Activated naive CD4-positive, alpha-beta T cell treated with anti-CD3 and anti-CD28 coated beads, Interleukin-2, amount 50 U/mL, for 24 hours (primary cell): Measurements from ENCODE around the gene FERMT1.

Source experiments
- H3K27ac Mint-ChIP-seq: one replicate; pipeline ENCODE4 v1.8.0; 2021; ENCODE audit warnings: mild to moderate bottlenecking, mixed read lengths
- H3K27me3 Mint-ChIP-seq: one replicate; pipeline ENCODE4 v1.8.0; 2021; ENCODE audit warnings: mixed read lengths
- H3K36me3 Mint-ChIP-seq: one replicate; pipeline ENCODE4 v1.8.0; 2021; ENCODE audit warnings: mixed read lengths
- H3K4me1 Mint-ChIP-seq: one replicate; pipeline ENCODE4 v1.8.0; 2021; ENCODE audit warnings: mixed read lengths
- H3K4me3 Mint-ChIP-seq: one replicate; pipeline ENCODE4 v1.8.0; 2021; ENCODE audit warnings: mild to moderate bottlenecking, mixed read lengths
- H3K9me3 Mint-ChIP-seq: one replicate; pipeline ENCODE4 v1.8.0; 2021; ENCODE audit warnings: mixed read lengths

Gene FERMT1

GRCh38 chr20:6094565-6094964 is 28.3 kb downstream of the FERMT1 start:
- Mint-ChIP-seq H3K9me3 (no peaks in the 10 kb centered on the region), H3K27me3 (peaks cover 8% of the 10 kb centered on the region), H3K27ac (no peak overlapping the region), H3K36me3 (no peaks in the 10 kb centered on the region), H3K4me3 (no peak overlapping the region), H3K4me1 (no peaks in the 10 kb centered on the region)

DNA sequence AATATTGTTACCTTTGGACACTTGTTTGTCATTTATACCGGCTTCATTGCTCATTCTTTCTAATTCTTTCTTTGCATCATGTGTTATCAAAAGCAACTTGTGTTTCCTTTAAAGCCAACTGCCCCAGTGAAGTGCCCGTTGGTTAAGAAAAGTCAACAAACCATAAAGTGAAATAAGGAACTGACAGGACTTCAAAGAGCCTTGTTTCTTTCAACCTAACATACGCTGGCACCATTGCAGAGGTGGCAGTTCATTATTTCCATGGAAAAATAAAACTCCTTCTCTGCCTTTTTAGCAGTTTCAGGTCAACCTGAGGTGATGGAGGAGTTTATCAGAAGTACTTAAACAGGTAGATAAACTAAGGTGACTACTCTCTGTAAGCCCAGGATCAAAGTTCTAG is 28.8 kb downstream of the FERMT1 start:
- Mint-ChIP-seq H3K27ac (no peak overlapping the region), H3K27me3 (peaks cover 9% of the 10 kb centered on the region), H3K9me3 (no peaks in the 10 kb centered on the region), H3K4me3 (no peak overlapping the region), H3K4me1 (no peaks in the 10 kb centered on the region), H3K36me3 (no peaks in the 10 kb centered on the region)

DNA sequence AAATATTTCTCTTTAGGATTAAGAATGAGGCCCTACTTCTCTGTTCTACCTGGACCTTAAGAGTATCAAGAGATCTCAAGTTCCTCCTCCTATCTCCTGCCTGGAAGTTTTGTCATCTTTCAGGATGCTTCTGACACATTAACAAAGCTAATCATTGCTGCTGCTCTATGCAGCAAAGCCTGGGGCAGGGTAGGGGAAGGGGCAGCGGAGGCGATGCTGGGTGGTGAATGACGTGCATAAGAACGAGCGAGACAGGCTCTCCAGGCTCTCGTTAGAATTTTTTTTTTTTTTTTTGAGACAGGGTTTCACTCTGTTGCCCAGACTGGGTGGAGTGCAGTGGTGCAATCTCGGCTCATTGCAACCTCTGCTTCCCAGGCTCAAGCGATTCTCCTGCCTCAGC is 31.2 kb downstream of the FERMT1 start:
- H3K27me3 Mint-ChIP-seq, result peaks cover 6% of the 10 kb centered on the region
- no peaks in the 10 kb centered on the region for H3K4me1 Mint-ChIP-seq
- H3K9me3 Mint-ChIP-seq, result no peaks in the 10 kb centered on the region
- no peak overlapping the region for H3K4me3 Mint-ChIP-seq
- H3K27ac Mint-ChIP-seq, result no peak overlapping the region
- no peaks in the 10 kb centered on the region for H3K36me3 Mint-ChIP-seq

- peaks cover 4% of the 10 kb centered on the region for H3K27me3 Mint-ChIP-seq
- H3K9me3 Mint-ChIP-seq, result no peaks in the 10 kb centered on the region
- no peaks in the 10 kb centered on the region for H3K36me3 Mint-ChIP-seq
- no peak overlapping the region for H3K4me3 Mint-ChIP-seq
- H3K4me1 Mint-ChIP-seq, result no peaks in the 10 kb centered on the region
- H3K27ac Mint-ChIP-seq, result no peak overlapping the region
These were observed 36.0 kb downstream of the FERMT1 start for GRCh38 chr20:6086868-6087267.

DNA sequence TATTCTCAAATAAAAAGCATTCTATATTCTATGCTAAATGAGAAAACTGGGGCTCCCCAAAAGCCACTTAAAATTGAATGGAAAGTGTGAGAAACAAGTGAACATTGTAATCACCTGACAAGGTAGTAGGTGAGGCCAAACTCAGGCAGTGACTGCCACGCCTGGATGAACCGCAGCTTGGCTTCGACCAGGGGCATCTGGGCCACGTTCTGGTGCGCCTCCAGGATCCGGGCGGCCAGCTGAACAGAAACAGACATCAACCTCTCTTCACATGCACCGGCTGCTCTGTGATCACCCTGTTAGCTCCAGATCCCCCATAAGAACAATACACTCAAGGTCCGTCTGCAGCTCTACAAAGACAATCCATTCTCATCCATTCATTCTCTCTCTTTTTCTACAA is 38.9 kb downstream of the FERMT1 start:
- Mint-ChIP-seq H3K27ac (no peak overlapping the region), H3K4me3 (no peak overlapping the region), H3K4me1 (no peaks in the 10 kb centered on the region), H3K27me3 (no peaks in the 10 kb centered on the region), H3K36me3 (no peaks in the 10 kb centered on the region), H3K9me3 (no peaks in the 10 kb centered on the region)

DNA sequence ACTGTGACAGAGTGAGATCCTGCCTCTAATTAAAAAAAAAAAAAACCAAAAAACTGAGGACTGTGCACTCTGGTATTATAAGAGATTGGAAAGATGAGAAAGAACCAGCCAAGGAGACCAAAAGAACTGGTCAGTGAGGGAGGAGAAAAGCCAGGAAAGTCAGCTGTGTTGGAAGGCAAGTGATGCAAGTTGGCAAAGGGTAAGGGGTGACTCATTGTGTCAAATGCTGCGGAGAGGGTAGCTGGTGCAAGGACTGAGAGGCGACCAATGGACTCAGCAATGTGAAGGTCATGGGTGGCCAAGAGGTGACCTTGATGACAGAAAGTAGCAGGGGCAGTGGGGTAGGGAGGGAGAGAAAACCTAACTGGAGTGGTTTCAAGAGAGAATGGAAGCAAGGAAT is 41.6 kb downstream of the FERMT1 start:
- H3K27ac Mint-ChIP-seq, result no peak overlapping the region
- H3K4me3 Mint-ChIP-seq, result no peak overlapping the region
- H3K9me3 Mint-ChIP-seq, result no peaks in the 10 kb centered on the region
- H3K4me1 Mint-ChIP-seq, result no peaks in the 10 kb centered on the region
- H3K27me3 Mint-ChIP-seq, result no peaks in the 10 kb centered on the region
- no peaks in the 10 kb centered on the region for H3K36me3 Mint-ChIP-seq

DNA sequence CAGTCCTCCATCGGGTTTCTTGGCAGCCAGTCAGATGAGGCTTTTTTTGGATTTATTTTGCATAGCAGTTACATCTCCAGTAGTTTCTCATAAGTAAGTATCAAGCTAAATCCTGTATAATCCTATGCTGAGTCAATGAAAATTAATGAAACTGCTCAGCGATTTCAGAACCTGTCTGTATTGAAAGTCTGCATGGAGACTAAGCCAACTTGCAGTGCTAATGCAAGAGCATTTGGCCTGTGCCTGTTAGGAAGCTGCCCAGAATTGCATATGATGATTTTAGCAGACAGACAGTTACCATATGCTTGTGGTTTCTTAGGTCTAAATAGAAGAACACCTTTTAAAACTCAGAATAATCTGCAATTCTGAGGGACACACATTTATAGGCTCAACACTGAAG is 43.8 kb downstream of the FERMT1 start:
- Mint-ChIP-seq H3K27me3 (no peaks in the 10 kb centered on the region), H3K9me3 (no peaks in the 10 kb centered on the region), H3K4me3 (no peak overlapping the region), H3K36me3 (no peaks in the 10 kb centered on the region), H3K27ac (no peak overlapping the region), H3K4me1 (no peaks in the 10 kb centered on the region)

DNA sequence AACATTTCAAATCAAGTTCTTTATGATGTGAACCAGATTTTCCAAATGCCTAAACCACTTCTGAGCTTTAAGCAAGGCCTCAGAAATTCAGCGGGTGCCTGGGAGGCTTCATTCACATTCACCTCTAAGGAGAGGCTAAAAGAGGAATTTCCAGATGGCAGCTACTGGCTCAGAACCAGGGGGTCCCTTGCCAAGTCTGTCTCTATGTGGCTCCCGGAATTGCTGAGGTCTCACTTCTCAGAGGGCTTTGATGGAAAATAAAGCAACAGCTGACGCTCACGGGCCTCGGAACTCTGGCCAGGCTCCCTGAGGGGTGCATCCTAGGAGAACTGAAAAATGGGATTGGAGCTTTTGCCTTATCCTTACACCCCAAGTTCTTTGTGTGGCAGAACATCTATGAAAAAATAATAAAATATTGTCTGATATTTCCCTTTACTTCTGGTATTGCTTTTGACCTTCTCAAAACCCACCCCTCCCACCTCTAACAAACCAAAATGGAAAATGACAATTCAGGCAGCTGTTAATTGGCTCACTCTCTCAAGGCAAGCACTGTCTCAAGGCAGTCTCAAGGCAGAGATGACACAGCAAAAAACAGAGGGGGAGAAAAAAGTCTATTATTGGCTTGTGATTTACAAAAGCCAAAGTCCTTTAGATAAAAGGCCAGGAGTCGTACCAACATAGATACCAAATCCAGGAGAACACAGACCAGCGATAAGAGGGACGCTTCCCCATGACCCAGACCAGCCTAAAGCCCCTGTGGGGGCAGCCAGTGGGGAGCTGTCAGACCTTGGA is 47.2 kb downstream of the FERMT1 start:
- H3K9me3 Mint-ChIP-seq, result no peaks in the 10 kb centered on the region
- H3K4me3 Mint-ChIP-seq, result no peak overlapping the region
- H3K27me3 Mint-ChIP-seq, result no peaks in the 10 kb centered on the region
- no peak overlapping the region for H3K27ac Mint-ChIP-seq
- no peaks in the 10 kb centered on the region for H3K36me3 Mint-ChIP-seq
- H3K4me1 Mint-ChIP-seq, result no peaks in the 10 kb centered on the region

DNA sequence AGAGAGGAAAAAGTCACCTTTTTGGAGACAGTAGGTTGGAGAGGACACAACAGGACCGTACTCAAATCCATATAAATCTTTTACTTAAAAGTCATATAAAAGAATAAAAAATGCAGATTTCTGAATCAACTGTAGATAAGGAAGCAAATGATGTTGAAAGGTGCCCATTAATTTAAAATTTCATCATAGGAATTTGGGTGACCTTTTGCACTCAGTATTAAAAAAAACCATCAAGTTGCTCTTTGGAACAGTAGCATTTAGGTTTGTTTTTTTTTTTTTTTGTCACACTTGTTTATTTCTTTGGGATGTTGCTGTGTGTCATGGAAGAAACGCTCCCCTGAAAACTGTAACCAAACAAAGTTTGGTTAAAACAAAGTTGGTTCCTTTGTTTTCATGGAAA is 48.0 kb downstream of the FERMT1 start:
- Mint-ChIP-seq H3K36me3 (no peaks in the 10 kb centered on the region), H3K4me3 (no peak overlapping the region), H3K4me1 (no peaks in the 10 kb centered on the region), H3K27ac (no peak overlapping the region), H3K9me3 (no peaks in the 10 kb centered on the region), H3K27me3 (no peaks in the 10 kb centered on the region)

DNA sequence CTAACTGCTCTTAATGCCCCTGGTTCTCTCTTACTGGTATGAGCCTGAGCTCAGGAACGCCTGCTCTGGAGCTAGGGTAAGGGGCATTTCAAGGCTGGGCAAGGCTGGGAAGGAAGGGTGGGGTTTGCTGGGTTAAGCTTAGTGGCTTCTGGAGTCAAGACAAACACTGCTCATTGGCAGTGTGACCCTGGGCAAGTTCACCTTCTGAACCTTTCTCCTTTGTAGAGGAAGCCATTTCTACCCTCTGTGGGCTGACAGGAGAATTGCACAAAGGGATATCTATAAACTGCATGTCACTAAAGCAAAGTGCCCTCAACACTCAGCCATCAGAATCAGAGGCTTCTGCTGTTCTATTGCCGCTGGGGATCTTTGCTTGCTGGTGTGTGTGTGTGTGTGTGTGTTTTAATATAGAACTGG is 48.7 kb downstream of the FERMT1 start:
- Mint-ChIP-seq H3K36me3 (no peaks in the 10 kb centered on the region), H3K4me1 (no peaks in the 10 kb centered on the region), H3K27me3 (no peaks in the 10 kb centered on the region), H3K9me3 (no peaks in the 10 kb centered on the region), H3K27ac (no peak overlapping the region), H3K4me3 (no peak overlapping the region)

GRCh38 chr20:6070829-6071695 is 51.8 kb downstream of the FERMT1 start:
- Mint-ChIP-seq H3K36me3 (no peaks in the 10 kb centered on the region), H3K4me1 (no peaks in the 10 kb centered on the region), H3K27ac (no peak overlapping the region), H3K9me3 (no peaks in the 10 kb centered on the region), H3K4me3 (no peak overlapping the region), H3K27me3 (no peaks in the 10 kb centered on the region)

DNA sequence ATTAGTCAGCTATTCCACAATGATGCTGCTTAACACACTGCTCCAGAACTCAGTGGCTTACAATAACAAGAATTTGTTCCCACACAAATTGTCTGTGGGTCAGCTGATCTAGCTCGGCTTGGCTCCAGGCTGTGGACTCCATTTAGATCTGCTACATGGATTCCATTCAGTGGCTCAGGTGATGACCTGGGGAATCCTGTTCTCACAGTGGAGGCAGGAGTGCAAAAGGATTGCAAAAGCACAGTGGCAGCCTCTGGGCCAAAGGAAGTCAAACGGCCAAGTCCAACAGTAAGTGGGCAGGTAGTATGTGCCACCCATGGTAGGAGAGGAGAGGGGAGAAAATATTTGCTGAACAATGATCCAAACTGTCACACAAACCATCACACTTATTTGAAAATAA is 53.2 kb downstream of the FERMT1 start:
- Mint-ChIP-seq H3K9me3 (no peaks in the 10 kb centered on the region), H3K4me3 (no peak overlapping the region), H3K27me3 (no peaks in the 10 kb centered on the region), H3K27ac (no peak overlapping the region), H3K4me1 (no peaks in the 10 kb centered on the region), H3K36me3 (no peaks in the 10 kb centered on the region)

DNA sequence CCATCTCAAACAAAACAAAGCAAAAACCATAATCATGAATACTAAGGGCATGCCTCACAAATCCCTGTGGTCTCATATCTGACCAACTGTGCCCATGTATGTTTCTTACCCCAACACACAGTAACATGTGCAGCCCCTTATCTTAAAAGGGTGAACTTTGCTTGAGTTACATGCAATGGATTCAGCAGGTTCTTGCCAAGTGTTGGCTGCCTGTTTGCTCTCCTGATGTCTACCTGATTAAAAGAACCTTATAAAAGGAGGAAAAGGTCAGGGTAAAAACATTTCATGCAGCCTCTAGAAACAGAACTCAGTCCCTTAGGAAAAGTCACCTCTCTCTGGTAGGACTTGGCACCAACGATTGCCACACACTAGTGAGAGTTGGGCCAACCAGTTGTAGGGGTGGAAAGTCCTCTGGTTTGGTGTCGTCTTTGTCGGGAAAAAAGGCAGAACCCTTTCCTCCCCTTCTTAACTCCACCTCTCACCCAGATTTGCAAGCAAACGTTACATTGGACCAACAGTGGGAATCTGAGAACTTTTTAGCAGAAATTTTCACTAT is 55.0 kb downstream of the FERMT1 start:
- Mint-ChIP-seq H3K36me3 (no peaks in the 10 kb centered on the region), H3K4me1 (no peaks in the 10 kb centered on the region), H3K9me3 (no peaks in the 10 kb centered on the region), H3K4me3 (no peak overlapping the region), H3K27me3 (no peaks in the 10 kb centered on the region), H3K27ac (no peak overlapping the region)

DNA sequence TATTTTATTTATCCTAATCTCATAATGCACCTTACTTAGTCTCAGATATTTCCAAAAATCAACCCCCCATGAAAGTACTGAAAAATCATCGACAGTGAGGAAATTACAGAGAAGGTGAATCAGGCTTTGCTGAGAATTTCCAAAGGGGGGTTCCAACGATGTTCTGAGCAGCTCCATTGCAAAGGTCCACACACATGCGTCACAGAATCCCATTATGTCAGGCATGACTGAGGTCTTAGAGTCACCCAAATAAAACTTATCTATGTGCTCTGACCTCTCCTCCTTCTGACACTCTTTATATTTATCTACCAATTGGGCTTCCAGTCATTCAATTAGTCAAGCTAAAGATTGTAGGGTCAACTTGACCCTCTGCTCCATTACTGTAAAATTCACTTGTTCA is 56.2 kb downstream of the FERMT1 start:
- no peaks in the 10 kb centered on the region for H3K36me3 Mint-ChIP-seq
- H3K27ac Mint-ChIP-seq, result no peak overlapping the region
- no peaks in the 10 kb centered on the region for H3K9me3 Mint-ChIP-seq
- no peak overlapping the region for H3K4me3 Mint-ChIP-seq
- no peaks in the 10 kb centered on the region for H3K27me3 Mint-ChIP-seq
- H3K4me1 Mint-ChIP-seq, result no peaks in the 10 kb centered on the region

- Mint-ChIP-seq H3K4me1 (no peaks in the 10 kb centered on the region), H3K27ac (no peak overlapping the region), H3K9me3 (no peaks in the 10 kb centered on the region), H3K27me3 (peaks cover 5% of the 10 kb centered on the region), H3K4me3 (no peak overlapping the region), H3K36me3 (no peaks in the 10 kb centered on the region)
These were observed 61.3 kb downstream of the FERMT1 start for GRCh38 chr20:6061544-6061943.

DNA sequence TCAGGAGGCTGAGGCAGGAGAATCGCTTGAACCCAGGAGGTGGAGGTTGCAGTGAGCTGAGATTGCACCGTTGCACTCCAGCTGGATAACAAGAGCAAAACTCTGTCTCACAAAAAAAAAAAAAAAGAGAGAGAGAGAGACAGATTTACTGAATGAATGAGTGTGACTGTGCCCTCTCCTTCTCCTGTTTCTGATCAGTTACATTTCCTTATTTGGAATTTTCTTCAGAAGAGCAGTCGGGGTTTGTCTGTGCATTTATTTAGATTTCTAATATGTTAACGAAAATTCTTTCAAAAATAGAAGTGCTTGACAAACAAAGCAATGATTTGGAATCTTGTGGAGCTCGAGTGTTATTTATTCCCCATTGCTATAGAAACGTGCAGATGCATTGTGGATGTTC is 62.6 kb downstream of the FERMT1 start:
- Mint-ChIP-seq H3K27ac (no peak overlapping the region), H3K9me3 (no peaks in the 10 kb centered on the region), H3K4me1 (no peaks in the 10 kb centered on the region), H3K27me3 (peaks cover 5% of the 10 kb centered on the region), H3K36me3 (no peaks in the 10 kb centered on the region), H3K4me3 (no peak overlapping the region)
